Naive B cell (primary cell): ENCODE measurements around the gene ACSF3. TPM values are rescaled to one million over a fixed set of nuclear protein-coding genes. Genes with fewer than 3 reads are reported as not detected.

Source experiments
- ATAC-seq, 2 donors: fragments of 150-1000 bp; cut with Tn5 transposase; 2 replicates each; pipeline ENCODE4 v1.10.0; 2021; ENCODE audit warnings: low read depth in 2 of 2, mild to moderate bottlenecking in 2 of 2, moderate library complexity in 2 of 2
- DNase-seq: peaks from one replicate; pipeline ENCODE4 v3.0.0; 2022
- H3K27ac Mint-ChIP-seq, 6 donors: one replicate each; pipeline ENCODE4 v1.8.0; 2020 to 2022; ENCODE audit warnings: mild to moderate bottlenecking in 6 of 6, mixed read lengths in 6 of 6, moderate library complexity in 5 of 6, inconsistent platforms in 2 of 6
- H3K27me3 Mint-ChIP-seq, 3 donors: one replicate each; pipeline ENCODE4 v1.8.0; 2021 to 2022; ENCODE audit warnings: mixed read lengths in 3 of 3, mild to moderate bottlenecking in 1 of 3
- H3K36me3 Mint-ChIP-seq, 2 donors: one replicate each; pipeline ENCODE4 v1.8.0; 2020 to 2022; ENCODE audit warnings: mixed read lengths in 2 of 2, inconsistent platforms in 1 of 2, mild to moderate bottlenecking in 1 of 2
- H3K4me1 Mint-ChIP-seq, 3 donors: one replicate each; pipeline ENCODE4 v1.8.0; 2020 to 2022; ENCODE audit warnings: mixed read lengths in 3 of 3, inconsistent platforms in 1 of 3, mild to moderate bottlenecking in 1 of 3, moderate library complexity in 1 of 3
- H3K4me3 Mint-ChIP-seq, 8 donors: one replicate each; pipeline ENCODE4 v1.8.0; 2020 to 2022; ENCODE audit warnings: mild to moderate bottlenecking in 8 of 8, mixed read lengths in 8 of 8, moderate library complexity in 8 of 8, inconsistent platforms in 2 of 8
- H3K9me3 Mint-ChIP-seq, 7 donors: one replicate each; pipeline ENCODE4 v1.8.0; 2020 to 2022; ENCODE audit warnings: mixed read lengths in 7 of 7, mild to moderate bottlenecking in 5 of 7, inconsistent platforms in 2 of 7, moderate library complexity in 1 of 7
- polyA plus RNA-seq, 6 donors: library from polyadenylated mRNA; unstranded; fragments of 300-500 nt; fragmentation: Illumina TruSeq; gene quantifications; one replicate each; pipeline ENCODE4 v1.2.3, GENCODE V29; 2021; ENCODE audit warnings: low read depth in 6 of 6

Gene ACSF3
- polyA plus RNA-seq, 6 donors from 2014 or later: 30.0 to 43.6 (median 33.9) TPM

- DNase-seq (no peak), ATAC-seq (no peak)
- Mint-ChIP-seq H3K27me3 (no peaks in the 10 kb centered on the region), H3K27ac (peak overlapping the region in 2 of 6 donors; percentile 70 to 86), H3K4me1 (peaks cover 7 to 18% (median 9%) of the 10 kb centered on the region in 3 donors), H3K9me3 (peaks cover 0 to 4% (median 0%) of the 10 kb centered on the region in 7 donors), H3K4me3 (no peak overlapping the region), H3K36me3 (peaks cover 23 to 34% of the 10 kb centered on the region in 2 donors)
These were observed 36.8 kb downstream of the ACSF3 start for GRCh38 chr16:89130448-89130847.

- no peak overlapping the region for H3K4me3 Mint-ChIP-seq
- peaks cover 7 to 18% (median 9%) of the 10 kb centered on the region in 3 donors for H3K4me1 Mint-ChIP-seq
- H3K9me3 Mint-ChIP-seq: peaks cover 0 to 4% (median 0%) of the 10 kb centered on the region in 7 donors
- H3K27ac Mint-ChIP-seq: peak overlapping the region in 3 of 6 donors; percentile 5 to 77 (median 24)
- ATAC-seq: peak in 1 of 2 donors; percentile 12
- H3K27me3 Mint-ChIP-seq: no peaks in the 10 kb centered on the region
- peaks cover 23 to 26% of the 10 kb centered on the region in 2 donors for H3K36me3 Mint-ChIP-seq
- no peak for DNase-seq
These were observed 38.1 kb downstream of the ACSF3 start for GRCh38 chr16:89131783-89132182.

GRCh38 chr16:89132194-89133005 lies 38.7 kb downstream of the ACSF3 start:
- Mint-ChIP-seq H3K4me1 (peaks cover 9 to 14% (median 11%) of the 10 kb centered on the region in 3 donors), H3K27ac (peak overlapping the region in 1 of 6 donors; percentile 77), H3K9me3 (peaks cover 0 to 4% (median 0%) of the 10 kb centered on the region in 7 donors), H3K36me3 (peaks cover 23 to 26% of the 10 kb centered on the region in 2 donors), H3K27me3 (no peaks in the 10 kb centered on the region), H3K4me3 (peak overlapping the region in 1 of 8 donors; percentile 15)
- ATAC-seq (no peak), DNase-seq (no peak)

DNA sequence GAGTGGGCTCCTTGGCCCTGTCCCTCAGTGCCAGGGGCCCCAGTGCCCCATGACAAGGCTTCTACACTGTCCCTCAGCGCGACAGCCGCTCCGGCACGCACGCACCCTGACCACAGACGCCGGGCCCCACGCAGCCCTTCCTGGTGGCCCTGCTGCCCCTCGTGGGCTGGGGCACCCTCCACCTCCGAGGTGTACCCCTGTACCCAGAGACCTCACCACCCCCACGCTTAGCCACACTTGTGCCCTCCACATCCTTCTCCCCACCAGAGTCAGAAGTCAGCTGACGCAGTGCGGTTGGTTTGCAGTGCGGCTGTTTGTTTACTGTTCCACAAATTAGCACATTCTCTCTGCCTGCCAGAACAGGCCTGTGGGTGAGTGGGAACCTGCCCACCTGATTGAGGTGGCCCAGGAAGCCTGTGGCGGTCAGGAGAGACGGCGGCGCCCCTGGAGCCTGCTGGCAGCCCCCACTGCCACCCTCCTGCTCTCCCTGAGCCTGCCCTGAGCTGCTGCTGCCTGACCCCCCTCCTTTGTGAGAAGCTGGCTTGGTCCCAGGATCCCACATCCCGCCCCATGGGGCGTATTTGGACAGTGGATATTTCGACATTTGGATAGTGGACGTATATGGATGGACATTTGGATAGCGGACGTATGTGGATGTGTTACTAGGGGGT lies 39.9 kb downstream of the ACSF3 start:
- Mint-ChIP-seq H3K36me3 (peaks cover 23 to 26% of the 10 kb centered on the region in 2 donors), H3K4me1 (peaks cover 7 to 14% (median 9%) of the 10 kb centered on the region in 3 donors), H3K9me3 (peaks cover 0 to 4% (median 0%) of the 10 kb centered on the region in 7 donors), H3K4me3 (no peak overlapping the region), H3K27me3 (no peaks in the 10 kb centered on the region), H3K27ac (no peak overlapping the region)
- no peak for DNase-seq
- ATAC-seq: no peak

DNA sequence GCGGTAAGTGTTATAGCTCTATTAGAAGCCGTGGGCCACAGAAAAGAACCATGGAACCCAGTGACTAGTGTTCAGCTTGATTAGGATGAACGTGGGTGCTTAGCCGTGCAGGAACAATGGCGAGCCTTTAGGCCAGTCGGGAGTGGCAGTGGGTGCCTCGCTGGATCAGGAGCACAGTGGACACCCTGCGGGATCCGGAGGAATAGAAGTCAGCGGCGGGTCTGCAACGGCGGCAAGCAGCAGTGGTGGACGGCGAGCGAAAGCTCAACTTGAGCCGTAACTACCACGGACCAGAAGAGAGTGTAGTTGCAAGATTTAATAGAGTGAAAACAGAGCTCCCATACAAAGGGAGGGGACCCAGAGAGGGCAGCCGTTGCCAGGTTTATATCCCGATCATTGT lies 40.6 kb downstream of the ACSF3 start:
- Mint-ChIP-seq H3K36me3 (peaks cover 16 to 23% of the 10 kb centered on the region in 2 donors), H3K4me3 (no peak overlapping the region)
- ATAC-seq: no peak

GRCh38 chr16:89135166-89135565 lies 41.5 kb downstream of the ACSF3 start:
- Mint-ChIP-seq H3K27ac (no peak overlapping the region), H3K36me3 (peaks cover 12 to 16% of the 10 kb centered on the region in 2 donors), H3K4me1 (peaks cover 7 to 9% (median 9%) of the 10 kb centered on the region in 3 donors), H3K9me3 (no peaks in the 10 kb centered on the region), H3K27me3 (no peaks in the 10 kb centered on the region), H3K4me3 (no peak overlapping the region)
- DNase-seq (no peak), ATAC-seq (no peak)

More for the DNA sequence above, 40.6 kb downstream of the ACSF3 start:
- H3K27me3 Mint-ChIP-seq: no peaks in the 10 kb centered on the region
- peak overlapping the region in 1 of 6 donors; percentile 84 for H3K27ac Mint-ChIP-seq
- DNase-seq: no peak
- peaks cover 7 to 13% (median 9%) of the 10 kb centered on the region in 3 donors for H3K4me1 Mint-ChIP-seq
- H3K9me3 Mint-ChIP-seq: peaks cover 0 to 4% (median 0%) of the 10 kb centered on the region in 7 donors

DNA sequence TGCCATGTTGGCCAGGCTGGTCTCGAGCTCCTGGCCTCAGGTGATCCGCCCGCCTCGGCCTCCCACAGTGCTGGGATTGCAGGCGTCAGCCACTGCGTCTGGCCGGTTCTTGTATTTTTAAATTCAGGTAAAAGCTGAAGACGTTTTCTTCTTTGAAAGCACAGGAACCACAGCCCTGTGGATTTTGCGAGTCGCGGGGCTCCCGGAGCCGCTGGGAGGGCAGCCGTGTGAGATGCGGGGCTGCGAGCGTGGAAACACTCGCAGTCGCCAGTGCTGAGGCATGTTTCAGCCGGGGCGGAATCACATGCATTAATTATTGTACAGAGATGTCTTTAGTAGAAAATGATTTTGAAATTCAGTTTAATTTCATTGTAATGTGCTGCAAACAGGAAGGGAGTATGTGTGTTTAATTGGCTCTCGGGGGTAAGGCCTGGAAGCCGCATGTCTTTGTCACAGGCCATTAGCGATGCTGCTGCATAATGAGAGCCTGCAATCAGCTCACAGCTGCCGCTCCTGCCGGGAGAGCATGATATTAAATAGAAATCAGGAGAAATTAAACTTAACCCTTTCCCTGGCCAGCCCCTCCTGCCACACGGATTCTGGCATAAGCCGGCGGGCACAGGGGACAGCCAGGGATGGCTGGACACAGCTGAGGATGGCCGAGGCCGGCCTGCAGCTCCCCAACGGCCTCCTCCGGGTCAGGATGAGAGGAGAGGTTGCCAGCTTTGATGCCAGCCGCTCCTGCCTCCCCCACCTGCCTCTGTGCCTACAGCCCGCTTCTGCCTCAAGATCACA lies 42.5 kb downstream of the ACSF3 start:
- no peaks in the 10 kb centered on the region for H3K27me3 Mint-ChIP-seq
- peaks cover 2 to 9% (median 7%) of the 10 kb centered on the region in 3 donors for H3K4me1 Mint-ChIP-seq
- no peaks in the 10 kb centered on the region for H3K9me3 Mint-ChIP-seq
- no peak for ATAC-seq
- H3K36me3 Mint-ChIP-seq: peaks cover 9 to 16% of the 10 kb centered on the region in 2 donors
- H3K27ac Mint-ChIP-seq: peak overlapping the region in 1 of 6 donors; percentile 90
- H3K4me3 Mint-ChIP-seq: no peak overlapping the region
- DNase-seq: no peak

DNA sequence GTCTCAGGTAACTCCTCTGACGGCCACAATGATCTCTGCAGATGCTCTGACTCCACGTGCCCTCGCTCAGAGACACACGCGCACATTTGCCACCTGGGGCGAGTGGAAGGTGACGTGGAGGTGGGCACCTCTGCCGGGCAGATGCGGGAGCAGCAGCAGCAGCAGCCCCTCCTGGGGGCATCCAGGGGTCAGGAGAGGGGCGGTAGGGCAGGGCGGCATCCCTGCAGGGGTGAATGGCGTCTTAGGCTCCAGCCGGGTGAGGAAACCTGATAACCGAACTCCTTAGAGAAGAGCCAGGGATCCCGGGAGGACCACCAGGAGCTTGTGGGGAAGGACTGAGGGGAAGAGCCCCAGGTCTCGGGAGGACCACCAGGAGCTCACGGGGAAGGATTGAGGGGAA lies 43.3 kb downstream of the ACSF3 start:
- Mint-ChIP-seq H3K9me3 (no peaks in the 10 kb centered on the region), H3K27ac (no peak overlapping the region), H3K4me1 (peaks cover 2 to 9% (median 7%) of the 10 kb centered on the region in 3 donors), H3K27me3 (no peaks in the 10 kb centered on the region), H3K4me3 (no peak overlapping the region), H3K36me3 (peaks cover 4 to 16% of the 10 kb centered on the region in 2 donors)
- ATAC-seq (no peak), DNase-seq (no peak)

DNA sequence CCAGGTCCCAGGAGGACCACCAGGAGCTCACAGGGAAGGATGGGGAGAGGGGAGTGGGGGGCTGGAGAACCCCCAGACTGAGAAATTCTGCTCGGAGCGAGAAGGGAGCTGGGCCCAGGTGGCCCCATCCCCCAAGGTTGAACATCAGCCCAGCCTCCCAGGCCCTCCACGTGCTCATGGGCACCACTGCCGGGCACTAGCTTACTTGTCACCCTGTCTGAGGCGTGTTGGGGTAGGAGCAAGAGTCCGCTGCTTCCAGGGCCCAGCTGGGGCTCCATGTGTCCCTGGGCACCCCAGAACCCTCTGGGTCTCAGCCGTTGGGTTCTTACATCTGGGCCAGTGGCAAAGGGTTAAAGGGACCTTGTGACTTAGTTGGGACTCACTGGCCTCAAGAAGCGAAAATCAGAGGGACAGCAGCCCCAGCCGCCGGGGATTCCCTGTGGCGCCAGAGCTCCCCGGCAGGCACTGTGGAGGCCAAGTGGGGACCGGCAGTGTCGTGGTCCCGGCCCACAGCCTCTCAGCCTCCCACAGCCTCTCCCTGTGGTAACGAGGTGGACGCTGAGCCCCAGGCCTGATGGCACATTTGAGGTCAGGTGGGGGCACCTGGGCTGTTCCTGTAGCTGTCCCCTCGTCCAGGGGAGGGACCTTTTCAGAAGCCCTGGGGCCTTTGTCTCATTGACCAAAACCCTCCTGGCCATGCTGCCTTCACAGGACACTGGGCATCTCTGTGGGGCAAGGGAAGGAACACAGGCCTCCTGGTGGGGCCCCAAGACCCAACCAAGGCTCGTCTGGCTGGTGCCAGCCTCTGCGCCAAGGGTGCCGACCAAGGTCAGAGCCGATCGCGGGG lies 44.2 kb downstream of the ACSF3 start:
- Mint-ChIP-seq H3K4me1 (peaks cover 2 to 9% (median 7%) of the 10 kb centered on the region in 3 donors), H3K36me3 (peaks cover 4 to 16% of the 10 kb centered on the region in 2 donors), H3K4me3 (no peak overlapping the region), H3K9me3 (no peaks in the 10 kb centered on the region), H3K27ac (peak overlapping the region in 1 of 6 donors; percentile 81), H3K27me3 (no peaks in the 10 kb centered on the region)
- no peak for DNase-seq
- ATAC-seq: no peak

DNA sequence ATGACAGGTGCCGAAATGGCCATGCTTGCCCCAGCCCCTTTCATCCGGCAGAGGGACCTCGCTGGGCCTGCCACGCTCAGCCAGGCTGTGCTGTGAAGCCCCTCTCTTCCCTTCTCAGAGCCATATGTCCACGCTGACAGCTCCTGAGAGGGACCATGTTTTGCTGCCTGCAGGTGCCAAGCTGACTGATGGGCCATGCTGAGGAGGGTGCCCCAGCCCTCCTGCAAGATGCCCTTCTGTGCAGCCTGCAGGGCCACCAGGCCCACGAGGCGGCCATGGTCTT lies 44.8 kb downstream of the ACSF3 start:
- ATAC-seq (no peak), DNase-seq (no peak)
- Mint-ChIP-seq H3K9me3 (no peaks in the 10 kb centered on the region), H3K4me3 (no peak overlapping the region), H3K27me3 (no peaks in the 10 kb centered on the region), H3K36me3 (peaks cover 4 to 16% of the 10 kb centered on the region in 2 donors), H3K4me1 (peaks cover 2 to 9% (median 7%) of the 10 kb centered on the region in 3 donors), H3K27ac (no peak overlapping the region)

DNA sequence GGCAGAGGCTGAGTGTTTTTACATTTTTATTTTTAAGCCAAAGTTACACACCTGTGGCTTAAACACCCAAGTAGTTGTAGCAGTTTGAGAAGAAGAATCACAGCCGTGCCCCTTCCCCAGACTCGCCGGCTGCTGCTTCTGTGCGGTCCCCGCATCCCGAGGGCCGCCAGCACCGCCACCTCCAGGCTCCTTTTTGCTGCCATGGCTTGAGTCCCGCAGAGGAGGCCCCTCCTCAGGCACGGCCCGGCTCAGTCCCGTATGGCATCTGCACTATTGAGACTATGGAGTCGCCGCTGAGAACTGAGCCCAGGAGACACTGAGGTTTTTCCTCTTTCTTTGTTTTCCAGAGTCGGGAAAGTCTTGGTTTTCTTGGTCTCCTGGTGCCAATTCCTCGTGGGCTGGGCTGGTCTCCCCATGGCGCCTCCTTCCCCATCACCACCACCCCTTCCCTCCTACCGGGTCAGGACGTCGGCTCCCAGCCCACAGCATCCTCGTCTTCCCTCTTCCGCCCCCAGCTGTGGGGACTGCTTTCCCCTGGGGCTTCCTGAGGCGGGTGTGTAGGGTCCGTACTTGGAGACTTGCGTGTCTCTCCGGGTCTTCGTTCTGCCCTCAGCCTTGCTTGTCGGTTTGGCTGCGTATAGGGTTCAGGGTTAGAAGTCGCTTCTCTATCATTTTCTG lies 45.3 kb downstream of the ACSF3 start:
- H3K4me1 Mint-ChIP-seq: peaks cover 2 to 11% (median 7%) of the 10 kb centered on the region in 3 donors
- no peaks in the 10 kb centered on the region for H3K9me3 Mint-ChIP-seq
- H3K36me3 Mint-ChIP-seq: peaks cover 4 to 11% of the 10 kb centered on the region in 2 donors
- peak overlapping the region in 1 of 6 donors; percentile 72 for H3K27ac Mint-ChIP-seq
- H3K4me3 Mint-ChIP-seq: no peak overlapping the region
- DNase-seq (no peak), ATAC-seq (no peak)
- H3K27me3 Mint-ChIP-seq: no peaks in the 10 kb centered on the region

GRCh38 chr16:89139907-89140361 lies 46.3 kb downstream of the ACSF3 start:
- peak overlapping the region in 1 of 6 donors; percentile 73 for H3K27ac Mint-ChIP-seq
- peaks cover 0 to 2% of the 10 kb centered on the region in 2 donors for H3K36me3 Mint-ChIP-seq
- H3K4me3 Mint-ChIP-seq: no peak overlapping the region
- DNase-seq: no peak
- peaks cover 0 to 5% (median 4%) of the 10 kb centered on the region in 3 donors for H3K4me1 Mint-ChIP-seq
- no peaks in the 10 kb centered on the region for H3K27me3 Mint-ChIP-seq
- no peaks in the 10 kb centered on the region for H3K9me3 Mint-ChIP-seq
- no peak for ATAC-seq
